GOT3 (cell line): Measurements from ENCODE around the gene TRIO.

ENCODE experiments used
- DNase-seq: peaks from one replicate; lab custom pipeline; 2025; ENCODE audit warnings: mixed read lengths; lab: John Stamatoyannopoulos, UW

The TRIO gene

DNA sequence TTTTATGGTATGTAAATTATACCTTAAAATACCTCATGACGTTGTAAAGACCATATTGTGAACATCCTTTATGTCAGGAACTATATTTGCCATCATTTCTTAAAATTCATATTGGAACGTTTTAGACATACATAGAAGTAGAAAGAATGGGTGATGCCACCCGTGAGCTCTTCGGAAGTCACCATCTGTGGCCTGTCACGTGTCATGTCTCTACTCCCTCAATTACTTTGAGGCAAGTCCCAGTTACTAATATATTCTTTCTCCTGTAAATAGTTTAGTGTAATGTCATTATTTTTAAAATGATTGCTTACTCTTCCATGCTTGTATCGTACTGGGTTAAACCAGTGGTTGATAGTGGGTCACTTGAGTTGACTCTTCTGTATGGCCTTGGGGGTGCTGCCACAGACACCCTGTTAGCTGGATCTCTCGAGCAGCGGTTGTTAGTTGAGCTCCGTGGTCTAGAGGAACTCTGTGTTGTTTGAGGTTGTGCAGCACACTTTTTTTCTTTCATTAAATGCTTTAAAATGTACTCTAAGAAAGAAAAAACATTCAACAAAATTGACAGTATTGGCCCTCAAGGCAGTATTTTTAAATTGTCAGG lies 66.2 kb downstream of the TRIO start:
- no peak for DNase-seq

DNA sequence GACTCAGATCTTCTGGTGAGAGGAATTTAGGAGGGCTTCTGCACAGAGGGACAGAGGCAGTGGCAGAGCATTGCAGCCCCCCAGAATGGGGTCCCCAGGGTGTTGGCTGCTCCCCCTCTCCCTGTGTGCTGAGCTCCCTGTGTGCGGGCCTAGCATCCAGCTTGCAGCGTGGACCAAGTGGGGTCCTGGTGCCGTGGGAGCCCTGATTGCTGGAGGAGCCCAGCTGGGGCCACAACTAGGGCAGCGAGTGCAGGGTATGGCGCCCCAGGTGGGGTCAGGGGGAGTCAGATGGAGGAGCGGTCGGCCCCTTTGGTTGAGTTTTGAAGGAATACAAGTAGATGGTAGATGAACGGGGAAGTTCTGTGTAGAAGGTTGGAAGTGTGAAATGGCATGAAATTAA lies 66.7 kb downstream of the TRIO start:
- DNase-seq, result no peak

DNA sequence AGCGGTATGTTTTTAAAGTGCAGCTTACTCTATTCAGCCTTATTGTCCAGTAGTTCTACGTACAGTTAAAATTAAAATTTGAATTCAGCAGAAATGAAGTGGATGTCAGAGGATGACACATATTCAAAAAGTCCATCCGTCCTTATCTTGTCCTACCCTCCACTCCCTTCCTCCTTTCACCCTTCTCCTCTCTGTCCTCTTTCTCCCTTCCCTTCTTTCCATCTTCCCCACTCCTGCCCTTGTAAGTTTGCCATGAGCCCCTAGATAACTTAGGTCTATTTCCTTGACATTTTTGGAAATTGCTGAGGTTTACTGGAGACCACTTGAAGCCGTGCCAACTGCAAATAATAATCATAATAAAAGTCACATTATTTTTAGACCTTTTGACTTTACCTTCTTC lies 67.6 kb downstream of the TRIO start:
- no peak for DNase-seq

DNA sequence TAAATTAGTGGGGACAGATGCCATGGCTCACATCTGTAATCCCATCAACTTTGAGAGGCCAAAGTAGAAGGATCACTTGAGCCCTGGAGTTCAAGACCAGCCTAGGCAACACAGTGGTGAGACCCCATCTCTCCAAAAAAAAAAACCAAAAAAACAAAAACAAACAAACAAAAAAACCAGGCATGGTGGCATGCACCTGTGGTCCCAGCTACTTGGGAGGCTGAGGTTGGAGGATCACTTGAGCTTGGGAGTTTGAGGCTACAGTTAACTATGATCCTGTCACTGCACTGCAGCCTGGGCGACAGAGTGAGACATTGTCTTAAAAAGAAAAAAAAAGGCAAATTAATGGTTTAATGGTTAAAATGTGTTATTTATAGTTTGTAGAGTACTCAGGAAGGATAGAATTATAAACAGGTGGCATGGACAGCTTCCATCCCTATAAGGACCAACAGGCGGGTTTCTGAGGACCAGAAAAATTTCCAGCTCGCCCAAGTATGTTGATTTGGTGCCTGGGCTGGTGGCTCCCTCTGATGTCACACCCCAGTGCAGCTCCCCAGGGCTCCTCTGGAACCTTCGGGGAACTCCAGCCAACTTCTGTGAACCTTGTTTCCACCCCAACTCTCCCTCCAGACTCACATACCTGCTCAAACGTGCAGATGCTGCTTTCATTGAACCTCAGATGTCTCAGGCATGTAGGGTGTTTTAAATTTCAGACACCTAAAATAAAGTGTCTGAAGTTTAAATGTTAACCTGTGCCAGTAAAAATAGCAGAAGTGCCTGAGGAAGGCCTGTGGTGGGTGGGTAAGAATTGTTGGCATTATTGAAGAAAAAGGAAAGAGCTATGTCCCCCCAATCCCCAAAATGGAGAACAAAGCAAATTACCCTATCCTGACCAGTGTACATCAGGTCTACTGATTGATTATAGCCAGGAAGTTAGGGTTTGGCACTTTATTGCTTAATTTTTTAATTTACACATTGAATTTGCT lies 69.0 kb downstream of the TRIO start:
- no peak for DNase-seq

DNA sequence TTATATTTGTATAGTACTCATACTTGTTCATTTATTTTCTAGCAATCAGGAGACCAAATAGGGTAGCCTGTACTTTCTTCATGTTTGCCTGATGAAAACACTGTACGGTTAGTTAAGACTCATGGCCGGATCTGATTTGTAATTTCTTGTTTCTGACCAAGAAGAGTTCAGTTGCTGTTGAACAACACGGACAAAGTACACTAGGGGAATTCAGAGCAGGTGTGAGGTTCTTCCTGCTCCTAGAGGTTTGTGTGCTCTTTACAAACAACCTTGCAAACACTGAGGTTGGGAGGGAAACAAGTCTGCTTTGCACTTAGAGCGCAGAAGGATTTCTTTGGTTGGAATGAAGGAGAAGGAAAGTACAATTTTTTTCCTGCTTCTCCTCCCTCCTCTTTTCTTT lies 69.7 kb downstream of the TRIO start:
- no peak for DNase-seq

DNA sequence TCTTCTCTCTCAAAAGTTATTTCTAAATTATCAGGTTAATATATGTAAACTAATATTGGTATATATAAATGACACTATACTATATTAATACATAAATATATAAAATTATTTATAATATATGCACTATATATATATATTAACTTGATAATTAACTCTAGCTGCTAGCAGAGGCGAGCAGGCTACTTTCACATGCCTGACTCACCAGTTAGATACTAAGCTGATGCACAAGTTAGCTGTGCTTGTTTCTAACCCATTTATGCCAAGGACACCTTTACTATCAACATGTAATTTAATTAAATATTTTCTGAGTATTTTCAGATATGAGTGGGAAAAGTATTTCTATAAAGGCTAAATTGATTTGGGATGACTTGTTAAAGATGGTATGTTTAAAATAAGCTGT lies 70.1 kb downstream of the TRIO start:
- no peak for DNase-seq

DNA sequence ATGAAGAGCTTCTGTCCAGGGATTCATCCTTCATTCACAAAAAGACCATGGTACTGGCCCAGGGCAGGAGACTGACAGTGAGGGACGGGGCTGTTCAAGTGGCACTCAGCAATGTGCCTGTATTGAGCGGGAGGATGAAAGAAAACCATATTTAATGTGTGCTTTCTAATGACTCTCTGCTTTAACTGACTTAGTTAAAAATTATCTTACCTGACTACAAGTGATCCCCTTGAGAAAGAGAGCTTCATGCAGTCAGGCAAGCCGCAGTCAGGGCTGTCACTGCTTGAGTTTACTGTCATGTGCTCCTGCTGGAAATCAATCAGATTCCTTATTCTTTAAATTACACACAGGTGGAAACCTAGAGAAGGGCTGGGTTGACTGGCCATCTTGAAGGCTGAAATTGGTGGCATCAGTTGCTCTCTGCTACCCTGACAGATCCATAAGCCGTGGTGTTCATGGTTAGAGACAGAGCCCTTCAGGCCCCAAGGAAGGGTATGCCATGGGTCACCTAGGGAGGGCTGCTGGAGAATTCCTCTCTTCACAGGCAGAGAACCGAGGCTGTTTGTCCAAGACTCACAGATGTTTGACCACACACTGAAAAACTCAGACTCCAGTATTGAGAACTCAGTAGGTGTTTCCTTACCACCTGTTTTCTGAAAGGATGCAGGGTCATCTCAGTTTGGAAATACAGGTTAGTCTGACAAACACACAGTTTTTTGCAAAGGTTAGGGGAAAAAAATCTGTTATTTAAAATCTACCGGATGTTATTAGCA lies 70.9 kb downstream of the TRIO start:
- DNase-seq, result no peak

DNA sequence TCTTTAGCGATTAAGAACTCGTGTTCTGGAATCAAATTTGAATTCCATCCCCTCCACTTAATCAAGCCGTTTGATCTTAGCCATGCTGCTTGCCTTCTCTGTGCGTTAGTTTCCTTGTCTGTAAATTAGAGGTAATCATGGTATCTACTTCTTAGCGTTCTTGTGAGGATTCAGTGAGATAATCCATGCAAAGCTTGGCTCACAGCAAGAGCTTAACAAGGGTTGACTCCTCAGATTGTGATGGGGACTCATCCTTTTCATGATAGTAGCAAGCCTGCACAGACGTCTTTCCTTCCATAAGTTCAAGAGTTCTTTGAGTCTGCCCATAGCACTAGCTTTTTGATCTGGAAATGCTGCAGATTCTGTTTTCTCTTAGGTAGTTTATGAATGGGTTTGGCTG lies 72.8 kb downstream of the TRIO start:
- no peak for DNase-seq

DNA sequence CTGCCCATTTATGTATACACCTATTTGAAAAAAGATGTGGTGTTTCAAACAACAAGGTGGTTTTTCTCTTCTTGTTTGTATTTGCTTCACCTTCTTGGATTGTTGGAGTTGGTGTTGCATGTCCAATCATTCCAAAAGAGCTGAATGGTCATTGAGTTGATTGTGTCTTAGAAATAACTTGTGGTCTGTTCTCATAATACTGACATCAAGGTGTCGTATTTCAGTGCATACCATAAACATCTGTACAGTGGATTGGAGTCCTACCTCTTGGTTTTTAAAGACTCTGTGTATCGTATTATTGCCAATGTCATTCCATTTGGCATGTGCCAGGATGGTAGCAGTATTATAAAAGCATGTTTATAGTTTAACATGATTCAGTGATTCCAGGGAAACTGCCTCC lies 73.2 kb downstream of the TRIO start:
- DNase-seq, result no peak

DNA sequence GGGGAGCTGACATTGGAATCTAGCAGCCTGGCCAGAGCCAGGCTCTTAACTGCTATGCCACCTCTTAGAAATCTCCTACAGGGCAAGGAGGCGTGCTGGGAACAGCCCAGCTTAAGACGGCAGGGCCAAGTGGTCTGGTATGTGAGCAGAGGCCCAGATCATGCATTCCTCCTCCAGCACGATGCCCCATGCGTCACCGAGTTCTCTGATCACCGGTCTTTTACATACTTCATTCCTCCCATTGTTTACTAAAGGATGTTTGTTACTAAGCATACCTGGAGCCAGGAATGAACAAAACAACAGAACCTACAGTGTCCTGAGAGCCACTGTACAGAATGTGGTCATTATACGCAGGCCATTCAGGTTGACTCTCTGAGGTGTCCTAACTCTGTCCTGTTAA lies 73.8 kb downstream of the TRIO start:
- no peak for DNase-seq

DNA sequence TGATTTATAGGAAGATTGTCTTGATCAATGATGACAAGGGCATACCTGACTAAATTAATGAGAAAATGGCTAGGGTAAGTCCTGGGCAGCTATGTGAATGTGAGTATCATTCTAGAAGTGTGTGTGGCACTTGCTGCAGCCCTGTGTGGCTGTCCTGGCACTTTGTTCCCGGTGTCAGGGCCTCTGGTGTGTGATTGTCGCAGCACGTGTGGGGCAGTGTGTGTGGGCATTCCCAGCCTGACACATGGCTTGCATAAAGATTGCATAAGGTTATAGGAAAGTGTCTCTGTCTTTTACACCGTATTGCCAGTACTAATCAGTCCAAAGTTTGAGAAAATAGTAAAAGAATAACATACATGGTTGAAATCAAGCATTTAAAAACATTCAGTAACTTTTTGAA lies 74.4 kb downstream of the TRIO start:
- DNase-seq, result no peak

DNA sequence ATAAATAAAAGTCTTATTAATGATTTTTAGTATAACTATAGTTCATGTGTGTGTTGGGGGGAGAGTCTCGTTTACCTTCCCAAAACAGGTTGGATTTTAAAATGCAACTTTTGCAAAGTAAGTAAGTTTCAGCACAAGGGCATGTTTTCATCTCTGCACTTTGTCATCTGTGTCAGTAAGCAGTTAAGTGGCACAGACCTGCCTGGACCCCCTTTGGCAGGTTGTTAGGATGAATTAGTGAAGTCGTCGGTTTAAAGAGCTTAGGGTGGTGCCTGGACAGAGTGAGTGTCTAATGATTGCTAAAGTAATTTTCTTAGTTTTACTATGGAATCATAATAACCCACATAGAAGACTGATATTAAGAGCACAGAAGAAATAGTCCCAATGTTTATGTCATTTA lies 74.9 kb downstream of the TRIO start:
- no peak for DNase-seq

DNA sequence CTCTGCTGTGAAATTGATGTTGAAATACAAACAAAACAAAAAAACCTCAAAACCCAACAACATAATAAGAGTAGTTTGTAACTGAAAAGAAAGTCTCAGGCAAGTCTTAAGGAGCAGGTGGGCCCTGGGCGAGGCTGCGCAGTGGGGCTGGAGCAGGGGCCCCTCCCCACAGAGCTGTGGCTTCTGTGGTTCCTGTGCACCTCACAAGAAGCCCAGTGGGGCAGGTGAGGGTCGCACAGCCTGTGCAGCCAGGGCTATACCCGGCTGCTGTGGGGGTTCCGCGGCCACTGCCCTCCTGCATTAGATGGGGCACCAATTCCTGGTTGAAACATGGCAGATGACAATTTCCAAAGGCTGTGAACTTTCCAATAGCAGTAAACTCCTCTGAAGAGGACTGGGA lies 75.3 kb downstream of the TRIO start:
- DNase-seq, result no peak

DNA sequence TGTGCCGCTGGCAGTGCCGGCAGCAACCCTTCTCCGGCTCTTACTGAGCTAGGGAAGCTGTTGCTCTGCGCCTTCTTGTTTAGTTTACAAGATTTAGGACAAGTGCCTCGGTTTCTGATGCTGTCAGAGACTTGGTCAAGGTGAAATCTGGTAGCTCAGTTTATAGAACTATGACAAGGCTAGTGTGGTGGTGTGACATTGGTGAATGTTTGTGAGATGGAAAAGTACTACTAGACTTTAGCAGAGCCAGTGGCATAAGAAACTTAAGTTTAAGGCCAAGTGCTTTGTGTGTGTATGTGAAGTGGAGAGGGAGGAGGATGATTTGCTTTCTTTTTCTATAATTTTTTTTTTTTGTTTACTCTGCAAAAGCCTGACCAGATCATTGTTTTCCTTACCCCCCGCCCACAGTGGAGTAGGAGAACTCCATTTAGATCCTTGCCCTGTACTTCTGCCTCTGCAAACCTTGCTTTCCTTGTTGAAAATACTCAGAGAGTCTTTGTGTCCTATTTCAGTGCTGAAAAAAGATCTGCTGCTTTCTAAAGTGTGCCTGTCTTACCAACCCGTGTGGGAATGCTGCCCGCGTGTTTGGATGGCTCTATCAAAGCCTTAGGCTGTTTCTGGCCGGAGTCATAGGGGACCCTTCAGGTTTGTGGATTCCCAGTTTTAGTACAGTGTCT lies 75.9 kb downstream of the TRIO start:
- no peak for DNase-seq

DNA sequence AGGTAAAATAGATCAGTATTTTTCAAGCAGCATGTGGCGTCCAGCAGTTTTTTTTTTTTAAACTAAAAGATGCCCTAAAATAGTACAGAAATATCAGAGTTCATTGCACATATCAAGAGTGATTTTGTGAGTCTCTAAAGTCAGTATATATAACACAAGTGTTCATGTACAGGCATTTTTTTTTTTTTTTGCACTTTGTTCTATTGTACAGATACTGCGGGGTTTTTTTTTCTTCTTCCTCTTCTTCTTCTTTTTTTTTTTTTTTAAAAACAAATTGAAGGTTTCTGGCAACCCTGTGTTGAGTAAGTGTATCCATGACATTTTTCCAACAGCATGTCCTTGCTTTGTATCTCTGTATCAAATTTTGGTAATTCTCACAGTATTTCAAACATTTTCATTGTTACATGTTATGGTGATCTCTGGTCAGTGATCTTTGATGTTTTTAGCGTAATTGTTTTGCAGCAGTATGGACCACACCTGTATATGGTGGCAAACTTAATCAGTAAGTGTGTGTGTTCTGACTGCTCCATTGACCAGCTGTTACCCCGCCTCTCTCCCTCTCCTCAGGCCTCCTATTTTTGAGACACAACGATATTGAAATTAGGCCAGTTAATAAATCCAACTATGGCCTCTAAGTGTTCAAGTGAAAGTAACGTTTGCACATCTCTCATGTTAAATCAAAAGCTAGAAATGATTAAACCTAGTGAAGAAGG lies 76.8 kb downstream of the TRIO start:
- DNase-seq, result no peak

DNA sequence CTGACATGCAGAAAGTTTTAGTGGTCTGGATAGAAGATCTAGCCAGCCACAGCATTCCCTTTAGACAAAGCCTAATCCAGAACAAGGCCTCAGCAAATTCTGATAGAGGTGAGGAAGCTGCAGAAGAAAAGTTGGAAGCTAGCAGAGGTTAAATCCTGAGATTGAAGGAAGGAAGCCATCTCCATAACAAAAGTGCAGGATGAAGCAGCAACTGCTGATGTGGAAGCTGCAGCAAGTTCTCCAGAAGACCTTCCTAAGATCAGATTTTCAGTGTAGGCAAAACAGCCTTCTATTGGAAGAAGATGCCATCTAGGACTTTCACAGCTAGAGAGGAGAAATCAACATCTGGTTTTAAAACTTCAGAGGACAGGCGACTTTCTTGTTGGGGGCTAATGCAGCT lies 77.5 kb downstream of the TRIO start:
- DNase-seq, result no peak

DNA sequence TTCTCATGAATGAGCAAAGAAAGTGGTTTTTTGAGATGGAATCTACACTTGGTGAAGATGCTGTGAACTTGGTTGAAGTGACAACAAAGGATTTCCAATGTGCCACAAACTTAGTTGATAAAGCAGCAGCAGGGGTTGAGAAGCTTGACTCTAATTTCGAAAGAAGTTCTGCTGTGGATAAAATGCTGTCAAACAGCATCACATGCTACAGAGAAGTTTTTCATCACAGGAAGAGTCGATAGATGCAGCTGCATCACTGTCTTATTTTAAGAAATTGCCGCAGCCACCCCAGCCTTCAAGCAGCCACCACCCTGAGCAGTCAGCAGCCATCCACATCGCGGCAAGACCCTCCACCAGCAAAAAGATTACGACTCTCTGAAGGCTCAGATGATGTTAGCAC lies 78.6 kb downstream of the TRIO start:
- no peak for DNase-seq

DNA sequence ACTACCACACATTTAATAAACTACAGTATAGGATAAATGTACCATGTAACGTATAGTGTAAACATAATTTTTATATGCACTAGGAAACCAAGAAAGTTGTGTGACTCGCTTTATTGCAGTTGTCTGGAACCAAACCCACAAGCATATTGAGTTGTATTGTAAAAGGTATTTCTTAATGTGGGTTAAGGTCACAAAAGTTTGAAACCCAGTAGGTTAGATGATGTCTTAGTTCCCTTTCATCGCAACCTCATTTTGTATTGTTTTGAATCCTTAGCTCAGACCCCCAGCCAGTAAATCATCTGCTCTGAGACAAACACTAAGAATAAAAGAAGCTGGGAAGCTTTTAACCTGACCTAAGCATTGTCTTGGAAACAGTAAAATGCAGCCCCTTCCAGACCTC lies 79.1 kb downstream of the TRIO start:
- no peak for DNase-seq

DNA sequence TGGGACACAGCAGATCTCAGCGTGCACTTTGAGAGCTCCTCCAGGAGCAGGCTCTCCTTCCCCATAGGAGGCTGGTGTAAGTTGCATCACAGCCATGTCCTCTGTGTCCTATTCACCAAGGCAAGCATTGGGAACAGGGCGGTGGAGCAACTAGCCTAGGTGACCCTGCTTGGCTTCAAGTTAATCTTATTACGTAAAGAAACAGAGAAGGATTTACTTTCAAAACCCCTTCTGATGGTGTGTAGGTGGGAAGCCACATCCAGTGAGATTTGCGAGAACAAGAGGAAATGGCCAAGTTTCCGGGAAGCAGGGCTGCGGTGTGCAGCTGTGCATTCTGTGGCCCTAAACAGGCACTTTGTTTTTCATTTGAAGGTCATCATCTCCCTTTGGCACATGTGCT lies 80.2 kb downstream of the TRIO start:
- no peak for DNase-seq

DNA sequence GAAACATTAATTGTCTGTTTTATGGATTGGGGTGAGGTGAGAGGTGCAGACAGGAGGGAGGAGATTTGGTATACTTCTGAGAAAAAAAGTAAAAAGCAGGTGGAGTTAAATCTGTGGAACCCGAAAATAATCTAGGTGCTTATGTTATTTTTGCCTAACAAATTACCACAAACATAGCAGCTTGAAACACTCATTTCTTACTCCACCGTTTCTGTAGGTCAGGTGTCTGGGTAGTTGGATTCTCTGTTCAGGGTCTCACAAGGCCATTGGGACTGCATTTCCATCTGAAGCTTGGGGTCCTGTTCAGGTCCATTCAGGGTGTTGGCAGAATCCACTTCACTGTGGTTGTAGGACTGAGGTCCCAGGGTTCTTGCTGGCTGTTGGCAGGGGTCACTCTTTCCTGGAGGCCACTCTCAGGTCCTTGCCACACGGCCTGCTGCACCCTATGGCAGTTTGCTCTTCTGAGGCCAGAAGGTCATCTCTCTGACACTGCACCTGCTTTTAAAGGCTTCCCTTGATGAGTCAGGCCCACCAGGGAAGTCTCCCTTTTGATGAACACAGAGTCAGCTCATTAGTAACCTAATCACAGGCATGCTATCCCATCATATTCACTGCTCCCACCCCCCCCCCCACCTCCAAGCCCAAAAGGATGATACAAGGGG lies 82.2 kb downstream of the TRIO start:
- no peak for DNase-seq

DNA sequence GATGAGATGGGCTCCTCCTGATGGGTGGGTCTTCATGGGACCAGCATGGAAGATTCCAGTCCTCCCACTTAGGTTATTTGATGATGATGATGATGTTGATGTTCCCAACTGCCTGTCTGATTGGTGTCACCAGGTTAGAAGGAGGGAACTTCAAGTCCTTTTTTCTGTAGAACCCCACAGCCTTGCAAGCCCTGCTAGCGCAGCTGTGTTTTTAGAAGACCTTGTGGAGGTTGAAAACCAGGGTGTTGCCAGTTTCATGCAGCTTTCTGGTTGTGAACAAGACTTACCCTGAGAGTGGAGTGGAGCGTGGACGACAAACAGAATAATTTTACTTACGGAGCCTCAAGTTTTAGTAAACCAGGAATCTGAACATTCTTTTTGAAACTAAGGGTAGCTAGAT lies 83.0 kb downstream of the TRIO start:
- no peak for DNase-seq
